HG03039 (cell line): ENCODE measurements around the gene NXN.
A peak's percentile ranks its signal among the peaks of the same experiment; 100 is the strongest.
"Not testable (repeated sequence)": the region's sequence is repeated elsewhere in the genome, so short reads cannot be mapped to it uniquely, and the experiment has no call there.

Source experiments
- ATAC-seq: cut with Tn5 transposase; IDR thresholded peaks from one replicate; pipeline ENCODE4 v1.9.1; 2021; ENCODE audit warnings: mild to moderate bottlenecking, moderate library complexity; ENCODE audit not compliant: unreplicated experiment

Gene NXN

DNA sequence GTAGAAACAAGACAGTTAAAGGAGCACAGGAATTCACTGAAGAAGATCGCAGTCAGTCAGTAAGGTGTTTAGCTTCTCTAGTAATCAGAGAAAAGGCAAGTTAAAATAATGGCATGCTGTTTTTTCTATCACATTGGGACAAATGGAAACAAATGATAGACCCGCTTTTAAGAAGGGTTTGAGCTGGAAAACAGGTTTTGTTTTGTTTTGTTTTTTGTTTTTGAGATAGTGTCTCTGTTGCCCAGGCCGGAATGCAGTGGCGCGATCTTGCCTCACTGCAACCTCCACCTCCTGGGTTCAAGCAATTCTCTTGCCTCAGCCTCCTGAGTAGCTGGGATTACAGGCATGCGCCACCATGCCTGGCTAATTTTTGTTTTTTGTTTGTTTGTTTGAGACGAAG lies 193.7 kb downstream of the NXN start:
- ATAC-seq: not testable (repeated sequence)

DNA sequence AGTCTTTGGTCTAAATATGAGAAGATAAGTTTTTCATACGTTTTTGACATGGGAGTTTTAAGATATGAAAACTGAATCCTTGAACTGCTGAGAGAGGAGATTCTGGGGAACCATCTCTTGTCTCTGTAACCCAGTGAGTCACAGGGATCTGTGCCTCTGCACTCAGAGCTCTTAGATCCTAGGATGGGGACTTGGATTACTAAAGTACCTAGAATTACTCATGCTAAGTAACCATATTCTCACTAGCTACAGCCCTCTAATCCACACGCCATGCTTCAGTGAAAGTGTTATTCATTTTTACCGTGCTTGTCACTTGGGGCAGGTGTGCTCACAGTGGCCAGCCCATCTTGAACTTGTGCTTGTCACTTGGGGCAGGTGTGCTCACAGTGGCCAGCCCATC lies 195.4 kb downstream of the NXN start:
- ATAC-seq: no peak

DNA sequence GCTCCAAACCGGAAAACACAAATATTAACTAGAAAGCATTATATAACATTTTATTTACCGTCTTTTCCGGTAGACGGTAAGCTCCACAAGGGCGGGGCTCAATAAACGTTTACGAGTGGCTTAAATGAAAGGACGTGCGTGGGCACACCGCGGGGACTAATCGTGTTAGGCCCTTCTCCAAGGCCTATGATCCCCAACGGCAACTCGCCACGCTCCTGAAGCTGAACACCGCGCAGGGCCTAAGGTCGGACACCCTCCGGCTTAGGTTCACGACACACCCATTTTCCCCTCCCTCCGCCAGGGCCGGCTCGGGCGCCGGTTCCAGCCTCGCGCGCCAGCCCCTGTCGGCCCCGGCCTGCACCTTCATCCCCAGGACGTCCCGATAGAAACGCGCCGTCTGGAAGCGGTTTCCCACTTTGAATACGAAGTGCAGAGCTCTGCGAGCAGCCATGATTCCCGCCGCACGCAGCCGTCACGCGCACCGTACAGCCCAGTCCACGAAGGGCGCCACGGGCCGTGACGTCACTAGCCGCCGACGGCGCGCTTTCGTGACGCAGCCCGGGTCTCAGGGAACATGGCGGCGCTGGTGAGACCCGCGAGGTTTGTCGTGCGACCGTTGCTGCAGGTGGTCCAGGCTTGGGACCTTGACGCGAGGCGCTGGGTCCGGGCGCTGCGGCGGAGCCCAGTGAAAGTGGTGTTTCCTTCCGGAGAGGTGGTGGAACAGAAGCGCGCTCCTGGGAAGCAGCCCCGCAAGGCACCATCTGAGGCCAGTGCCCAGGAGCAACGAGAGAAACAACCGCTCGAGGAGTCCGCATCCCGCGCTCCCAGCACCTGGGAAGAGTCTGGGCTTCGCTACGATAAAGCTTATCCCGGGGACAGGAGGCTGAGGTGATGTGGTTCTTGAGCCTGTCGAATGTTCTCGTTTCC lies 197.5 kb downstream of the NXN start, which contains the start of the genes GLOD4 and MRM3:
GLOD4 (minus strand) TSS at position 476 of the 927 bp plus-strand sequence; CDS start at position 451, 25 bp downstream.
MRM3 (plus strand) TSS at position 549 of the 927 bp plus-strand sequence; CDS start at position 575, 26 bp downstream.
- ATAC-seq: peak; percentile 75

DNA sequence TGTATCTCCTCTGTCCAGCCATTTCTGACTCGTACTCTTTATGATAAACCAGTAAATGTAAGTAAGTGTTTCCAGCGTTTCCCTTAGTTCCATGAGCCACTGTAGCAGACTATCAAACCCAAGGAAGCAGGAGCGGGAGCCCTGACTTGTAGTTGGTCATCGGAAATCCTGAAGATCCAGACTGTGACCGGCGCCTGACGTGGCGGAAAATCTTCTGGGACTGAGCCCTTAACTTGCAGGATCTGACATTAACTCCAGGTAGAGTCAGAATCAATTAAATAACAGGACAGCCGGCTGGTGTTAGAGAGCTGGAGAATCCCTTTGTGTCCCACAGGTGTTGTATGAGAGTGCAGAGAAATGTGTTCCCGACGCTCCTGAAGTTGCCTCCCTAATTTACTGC lies 201.5 kb downstream of the NXN start:
- ATAC-seq: no peak

- ATAC-seq: no peak
Measured at GRCh38 chr17:774313-774584, 205.3 kb downstream of the NXN start.

DNA sequence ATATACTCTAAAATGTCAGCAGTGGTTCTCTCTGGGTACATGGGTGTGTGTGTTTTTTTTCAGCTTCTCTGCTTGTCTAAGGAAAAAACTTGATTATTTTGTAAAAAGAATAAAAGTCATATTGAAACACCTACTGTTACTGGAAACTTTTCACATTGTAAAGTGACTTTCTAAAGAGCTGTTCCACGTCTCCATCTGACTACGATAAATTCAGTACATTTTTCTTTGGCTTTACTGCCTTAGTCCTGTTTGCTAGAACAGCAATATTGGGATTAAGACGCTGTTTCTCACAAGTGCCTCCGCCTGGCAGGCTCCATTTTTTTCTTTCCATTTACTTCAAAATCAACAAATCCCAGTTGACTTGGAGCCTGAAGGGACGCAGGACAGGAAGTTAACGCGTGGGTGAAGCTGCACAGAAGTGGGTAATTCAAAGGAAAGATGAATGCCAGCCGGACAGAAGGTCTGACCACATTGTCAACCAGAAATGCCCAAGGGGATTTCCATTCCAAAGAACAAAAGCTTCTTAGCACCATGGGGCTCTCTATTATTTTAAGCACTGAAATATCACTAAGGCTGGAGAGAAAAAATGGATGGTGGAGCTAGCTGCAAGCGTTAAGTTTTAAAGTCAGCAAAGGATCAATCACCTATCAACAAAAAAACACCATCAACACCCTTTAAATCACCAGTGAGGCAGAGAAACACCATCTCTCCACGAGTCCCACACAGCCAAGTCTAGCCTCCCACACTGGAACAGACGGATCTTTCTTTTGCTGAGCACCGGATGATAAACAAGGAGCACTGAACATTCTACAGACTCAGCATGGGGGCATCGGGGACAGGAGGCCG lies 205.9 kb downstream of the NXN start:
- no peak for ATAC-seq

DNA sequence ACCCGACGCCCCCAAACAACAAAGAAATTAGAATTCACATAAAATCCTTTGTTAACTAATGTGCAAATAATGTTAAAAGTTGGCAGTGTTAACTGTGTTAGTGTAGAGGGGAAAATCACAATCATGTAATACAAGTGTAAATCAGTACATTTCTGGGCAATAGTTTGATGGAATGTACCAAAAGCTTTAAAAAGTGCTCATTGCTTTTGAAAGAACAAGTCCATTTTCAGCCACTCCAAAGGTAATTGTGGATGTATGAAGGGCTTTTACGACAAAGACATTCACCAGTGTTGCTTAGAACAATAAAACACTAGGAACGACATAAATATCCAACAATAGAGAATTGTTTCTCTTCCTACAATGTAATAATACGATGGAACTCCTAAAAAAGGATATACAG lies 206.6 kb downstream of the NXN start:
- no peak for ATAC-seq

- no peak for ATAC-seq
Measured at GRCh38 chr17:767076-767475, 212.5 kb downstream of the NXN start.

DNA sequence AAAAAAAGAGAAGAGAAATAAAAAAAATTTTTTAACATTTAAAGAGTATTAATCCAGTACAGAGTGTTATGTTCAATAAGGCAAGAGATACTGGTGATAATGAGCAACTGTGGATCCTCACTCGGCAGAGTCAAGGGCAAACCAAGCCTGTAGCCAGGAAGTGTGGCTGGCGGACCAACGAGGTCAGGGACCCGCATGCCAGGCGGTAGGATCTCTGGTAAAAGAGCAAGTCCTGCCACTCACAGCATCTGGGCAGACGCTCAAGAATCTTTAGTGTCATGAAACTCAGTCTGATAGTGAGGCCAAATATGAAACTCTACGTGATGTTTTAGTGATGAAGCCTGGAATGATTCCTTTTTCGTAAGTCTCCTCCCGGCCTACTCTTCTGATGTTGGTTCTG lies 219.2 kb downstream of the NXN start:
- ATAC-seq: no peak

DNA sequence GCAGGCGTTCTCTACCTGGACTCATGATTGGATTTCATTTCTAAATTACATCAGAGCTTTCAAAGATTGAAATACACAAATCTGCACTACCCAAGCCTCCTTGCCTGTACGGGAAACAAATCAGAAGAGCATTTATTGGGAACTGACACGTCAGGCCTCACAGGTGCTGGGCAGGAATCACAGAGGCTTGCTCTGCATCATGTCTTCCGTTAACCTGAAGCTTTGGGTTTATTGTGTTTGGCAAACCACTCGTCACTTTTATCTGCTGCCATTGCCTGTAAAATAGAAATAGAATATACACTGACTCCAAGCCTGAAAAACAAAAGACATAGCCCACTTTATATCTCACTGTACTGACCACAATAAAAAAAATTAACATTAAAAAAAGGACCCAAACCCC lies 219.6 kb downstream of the NXN start:
- ATAC-seq: no peak

- not testable (repeated sequence) for ATAC-seq
Measured at GRCh38 chr17:756010-756567, 223.5 kb downstream of the NXN start.

GRCh38 chr17:755319-755961 lies 224.1 kb downstream of the NXN start:
- ATAC-seq: not testable (repeated sequence)

DNA sequence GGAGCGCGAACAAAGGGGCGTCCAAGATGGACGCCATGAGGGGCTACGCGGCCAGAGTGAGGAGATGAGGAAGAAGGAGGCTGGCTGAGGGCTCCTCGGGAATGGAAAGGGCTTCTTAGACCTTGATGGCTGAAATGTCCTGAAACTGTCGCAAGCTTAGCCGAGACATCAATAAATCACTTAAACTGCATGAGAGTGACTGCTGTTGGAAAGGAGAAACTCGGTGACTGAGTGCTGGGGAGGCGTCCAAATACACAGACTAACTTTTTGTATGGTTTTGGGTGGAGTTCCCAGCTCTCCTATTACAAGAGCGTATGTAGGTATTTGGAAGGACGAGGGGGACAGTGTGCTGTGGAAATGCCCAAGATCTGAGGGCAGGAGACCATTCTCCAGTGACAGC lies 226.2 kb downstream of the NXN start:
- ATAC-seq: no peak

DNA sequence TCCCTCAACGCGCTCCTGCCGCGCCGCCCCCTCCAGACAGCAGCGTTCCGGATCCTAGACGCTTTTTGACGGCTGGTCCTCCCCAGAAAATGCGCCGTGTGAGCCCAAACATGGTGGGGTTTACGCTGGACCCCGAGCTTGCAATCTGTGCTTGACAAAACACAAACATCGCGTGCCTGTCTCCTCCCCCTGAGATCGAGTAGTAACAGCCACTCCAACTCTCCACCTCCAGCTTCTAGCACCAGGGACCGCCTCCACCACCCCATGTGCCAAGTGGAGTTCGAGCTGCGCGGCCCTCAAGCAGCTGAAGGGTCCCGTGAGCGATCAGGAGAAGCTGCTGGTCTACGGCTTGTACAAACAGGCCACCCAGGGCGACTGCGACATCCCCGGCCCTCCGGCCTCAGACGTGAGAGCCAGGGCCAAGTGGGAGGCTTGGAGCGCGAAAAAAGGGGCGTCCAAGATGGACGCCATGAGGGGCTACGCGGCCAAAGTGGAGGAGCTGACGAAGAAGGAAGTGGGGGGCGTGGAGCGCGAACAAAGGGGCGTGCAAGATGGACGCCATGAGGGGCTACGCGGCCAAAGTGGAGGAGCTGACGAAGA lies 226.9 kb downstream of the NXN start:
- peak; percentile 5 for ATAC-seq

GRCh38 chr17:752002-752619 lies 227.5 kb downstream of the NXN start, which contains the start of gene GEMIN4:
TSS of gene GEMIN4 (minus strand) at chr17:752264. CDS start at chr17:752142, 122 bp downstream.
- peak; percentile 84 for ATAC-seq

DNA sequence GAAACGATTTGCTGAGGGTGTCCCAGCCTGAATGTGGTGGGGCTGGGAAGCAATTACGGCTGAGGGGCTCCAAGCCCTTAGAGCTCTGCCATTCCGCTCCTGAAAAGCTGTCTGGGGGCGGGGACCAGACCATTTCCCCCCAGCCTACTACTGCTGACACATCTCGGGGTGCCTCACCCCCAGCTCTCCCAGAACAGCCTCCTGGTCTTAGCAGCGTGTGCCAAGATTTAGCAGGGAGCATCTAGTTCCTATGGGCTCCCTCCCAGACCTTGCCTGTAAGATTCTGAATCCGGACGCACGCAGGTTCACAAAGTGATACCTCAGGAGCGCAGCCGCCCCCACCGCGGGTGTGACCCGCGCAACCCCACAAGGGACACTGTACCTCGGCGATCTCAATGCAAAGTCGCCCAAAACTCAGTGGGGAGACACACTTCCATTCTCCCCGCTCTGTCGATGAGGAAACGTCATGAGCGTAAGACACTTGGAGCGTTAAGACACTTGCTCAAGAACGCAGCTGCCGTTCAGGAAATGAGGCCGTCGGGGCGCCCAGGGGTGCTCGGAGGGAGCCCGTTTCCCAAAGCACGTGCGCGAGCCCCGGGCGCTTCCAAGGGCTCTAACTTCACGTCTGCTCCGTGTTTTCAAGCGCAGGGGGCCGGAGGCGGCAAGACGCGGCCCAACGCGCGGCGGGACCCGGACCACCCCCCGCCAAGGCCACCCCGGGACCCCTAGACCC lies 228.1 kb downstream of the NXN start:
- peak; percentile 26 for ATAC-seq

DNA sequence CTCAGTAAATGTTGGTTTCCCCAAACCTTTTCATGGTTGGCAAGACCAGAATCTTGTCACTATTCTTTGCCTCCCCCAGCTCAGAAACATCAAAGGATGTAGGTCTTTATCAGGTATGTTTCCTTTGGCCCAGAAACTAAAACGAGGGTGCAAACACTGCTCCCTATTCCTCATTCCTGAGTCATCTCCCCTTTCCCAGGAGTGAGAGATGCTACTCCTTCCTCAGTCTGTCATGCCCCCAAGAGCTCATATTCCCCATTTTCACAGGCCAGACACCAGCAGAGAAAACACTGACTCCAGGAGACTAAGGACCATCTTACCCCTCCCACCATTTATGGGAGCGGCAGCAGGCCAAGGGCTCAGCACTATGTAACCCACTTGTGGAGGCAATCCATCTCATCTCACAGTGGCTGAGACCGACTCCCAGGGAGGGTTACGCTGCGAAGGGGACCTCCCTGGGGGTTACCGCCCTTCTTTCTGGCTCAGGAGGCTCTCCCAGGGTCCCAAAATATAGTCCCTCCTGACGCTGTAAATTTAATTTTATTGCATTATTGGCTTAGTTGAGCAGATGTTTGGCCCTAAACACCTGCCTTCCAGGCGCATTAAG lies 229.0 kb downstream of the NXN start:
- ATAC-seq: no peak

DNA sequence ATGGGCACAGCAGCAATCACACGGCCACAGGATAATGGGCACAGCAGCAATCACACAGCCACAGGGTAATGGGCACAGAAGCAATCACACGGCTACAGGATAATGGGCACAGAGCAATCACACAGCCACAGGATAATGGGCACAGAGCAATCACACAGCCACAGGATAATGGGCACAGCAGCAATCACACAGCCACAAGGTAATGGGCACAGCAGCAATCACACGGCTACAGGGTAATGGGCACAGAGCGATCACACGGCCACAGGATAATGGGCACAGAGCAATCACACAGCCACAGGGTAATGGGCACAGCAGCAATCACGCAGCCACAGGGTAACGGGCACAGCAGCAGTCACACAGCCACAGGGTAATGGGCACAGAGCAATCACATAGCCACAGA lies 230.2 kb downstream of the NXN start:
- not testable (repeated sequence) for ATAC-seq
